HUDEP-2 (cell line): ENCODE measurements around the gene POMGNT2.
A peak's percentile ranks its signal among the peaks of the same experiment; 100 is the strongest.
"Not testable (repeated sequence)": the region's sequence is repeated elsewhere in the genome, so short reads cannot be mapped to it uniquely, and the experiment has no call there.

Experiments used
- DNase-seq, 76 experiments: peaks; one replicate each; lab custom pipeline; 2025; ENCODE audit not compliant: unreplicated experiment in 76 of 76; lab: John Stamatoyannopoulos, UW

POMGNT2 gene

GRCh38 chr3:43077261-43077660 lies 28.6 kb downstream of the POMGNT2 start:
- DNase-seq: no peak

GRCh38 chr3:43076857-43077256 lies 29.0 kb downstream of the POMGNT2 start:
- DNase-seq: no peak

GRCh38 chr3:43075904-43076661 lies 29.8 kb downstream of the POMGNT2 start:
- no peak for DNase-seq

GRCh38 chr3:43074901-43075689 lies 30.8 kb downstream of the POMGNT2 start:
- DNase-seq: no peak

- DNase-seq: no peak
These were observed 31.4 kb downstream of the POMGNT2 start for GRCh38 chr3:43074482-43074881.

GRCh38 chr3:43073836-43074220 lies 32.1 kb downstream of the POMGNT2 start:
- DNase-seq: no peak

- no peak for DNase-seq
These were observed 32.6 kb downstream of the POMGNT2 start for GRCh38 chr3:43073116-43073835.

GRCh38 chr3:43072361-43072760 lies 33.5 kb downstream of the POMGNT2 start:
- DNase-seq: no peak

- peak in 13 of 76 experiments; percentile 2 to 37 (median 14) for DNase-seq
These were observed 34.5 kb downstream of the POMGNT2 start for GRCh38 chr3:43071313-43071893.

GRCh38 chr3:43070670-43071069 lies 35.2 kb downstream of the POMGNT2 start:
- not testable (repeated sequence) for DNase-seq

- no peak for DNase-seq
These were observed 42.8 kb downstream of the POMGNT2 start for GRCh38 chr3:43063114-43063513.

- peak in 1 of 76 experiments; percentile 11 for DNase-seq
These were observed 43.3 kb downstream of the POMGNT2 start for GRCh38 chr3:43062564-43063040.

GRCh38 chr3:43062040-43062563 lies 43.8 kb downstream of the POMGNT2 start:
- peak in 2 of 76 experiments; percentile 20 to 25 for DNase-seq

- no peak for DNase-seq
These were observed 44.6 kb downstream of the POMGNT2 start for GRCh38 chr3:43061101-43061895.

GRCh38 chr3:43059456-43059855 lies 46.4 kb downstream of the POMGNT2 start:
- no peak for DNase-seq

GRCh38 chr3:43055806-43056770 lies 49.8 kb downstream of the POMGNT2 start:
- no peak for DNase-seq

GRCh38 chr3:43055393-43055792 lies 50.5 kb downstream of the POMGNT2 start:
- no peak for DNase-seq

- DNase-seq: no peak
These were observed 51.1 kb downstream of the POMGNT2 start for GRCh38 chr3:43054754-43055153.

GRCh38 chr3:43053291-43053690 lies 52.6 kb downstream of the POMGNT2 start:
- DNase-seq: no peak
